HG03460 (cell line): ENCODE measurements around the gene CNGA3.
A peak's percentile ranks its signal among the peaks of the same experiment; 100 is the strongest.
"Not testable (repeated sequence)": the region's sequence is repeated elsewhere in the genome, so short reads cannot be mapped to it uniquely, and the experiment has no call there.

Experiments
- ATAC-seq: cut with Tn5 transposase; IDR thresholded peaks from one replicate; pipeline ENCODE4 v1.9.1; 2021; ENCODE audit not compliant: unreplicated experiment

The CNGA3 gene

GRCh38 chr2:98396745-98397355 is 50.6 kb downstream of the CNGA3 start:
- ATAC-seq, result no peak

- ATAC-seq, result no peak
Observed at GRCh38 chr2:98399140-98399539, 52.9 kb downstream of the CNGA3 start.

GRCh38 chr2:98403878-98404277 is 57.6 kb downstream of the CNGA3 start:
- ATAC-seq, result no peak

DNA sequence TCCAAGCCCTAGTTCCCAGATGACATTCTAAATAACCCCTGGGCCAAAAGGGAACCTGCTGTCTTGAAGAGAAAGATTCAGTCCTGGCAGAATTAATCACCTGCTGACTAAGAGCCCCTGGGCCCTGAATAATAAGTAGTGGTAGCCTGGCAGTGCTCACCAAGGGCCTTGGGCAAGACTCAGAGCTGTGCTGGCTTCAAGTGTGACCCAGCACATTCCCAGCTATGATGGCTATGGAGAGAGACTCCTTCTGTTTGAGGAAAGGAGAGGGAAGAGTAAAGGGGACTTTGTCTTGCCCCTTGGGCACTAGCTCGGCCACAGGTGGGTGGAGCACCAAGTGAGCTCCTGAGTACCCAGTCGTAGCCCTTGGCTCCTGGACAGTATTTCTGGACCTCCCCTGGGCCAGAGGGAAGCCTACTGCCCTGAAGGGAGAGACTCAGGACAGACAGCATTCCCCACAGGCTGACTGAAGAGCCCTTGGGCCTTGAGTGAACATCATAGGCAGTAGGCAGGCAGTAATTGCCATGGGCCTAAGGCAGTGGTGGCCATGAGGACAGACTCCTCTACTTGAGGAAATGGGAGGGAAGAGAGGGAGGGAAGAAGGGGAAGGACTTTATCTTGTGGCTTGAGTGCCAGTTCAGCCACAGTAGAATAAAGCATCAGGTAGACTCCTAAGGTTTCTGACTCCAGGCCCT is 58.4 kb downstream of the CNGA3 start:
- ATAC-seq, result no peak

DNA sequence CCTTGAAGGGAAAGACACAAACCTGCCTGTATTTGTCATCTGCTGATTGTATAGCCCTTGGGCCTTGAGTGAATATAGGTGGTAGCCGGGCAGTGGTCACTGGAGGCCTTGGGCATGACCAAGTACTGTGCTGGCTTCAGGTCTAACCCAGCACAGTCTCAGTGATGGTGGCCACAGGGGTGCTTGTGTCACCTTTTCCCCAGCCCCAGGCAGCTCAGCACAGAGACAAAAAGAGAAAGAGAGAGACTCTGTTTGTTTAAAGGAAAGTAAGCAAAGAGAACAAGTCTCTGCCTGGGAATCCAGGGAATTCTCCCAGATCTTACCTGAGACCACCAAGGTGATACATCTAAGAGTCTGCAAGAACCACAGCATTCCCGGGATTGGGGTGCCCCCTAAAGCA is 59.0 kb downstream of the CNGA3 start:
- no peak for ATAC-seq

GRCh38 chr2:98408155-98408554 is 61.9 kb downstream of the CNGA3 start:
- no peak for ATAC-seq

GRCh38 chr2:98412751-98413458 is 66.6 kb downstream of the CNGA3 start:
- ATAC-seq, result peak; percentile 68

DNA sequence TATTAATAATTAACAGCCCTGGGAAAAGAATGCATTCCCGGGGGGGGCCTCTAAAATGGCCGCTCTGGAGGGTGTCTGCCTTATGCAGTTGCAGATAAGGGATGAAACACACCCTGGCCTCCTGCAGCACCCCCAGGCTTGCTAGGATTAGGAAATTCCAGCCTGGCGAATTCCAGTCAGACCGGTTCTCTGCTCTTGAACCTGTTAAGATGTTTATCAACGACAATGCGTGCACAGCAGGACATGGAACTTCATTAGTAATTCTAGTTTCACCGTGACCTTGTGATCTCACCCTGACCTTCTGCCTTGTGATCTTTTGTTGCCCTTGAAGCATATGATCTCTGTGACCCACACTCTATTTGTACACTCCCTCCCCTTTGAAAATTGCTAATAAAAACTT is 68.0 kb downstream of the CNGA3 start:
- not testable (repeated sequence) for ATAC-seq

DNA sequence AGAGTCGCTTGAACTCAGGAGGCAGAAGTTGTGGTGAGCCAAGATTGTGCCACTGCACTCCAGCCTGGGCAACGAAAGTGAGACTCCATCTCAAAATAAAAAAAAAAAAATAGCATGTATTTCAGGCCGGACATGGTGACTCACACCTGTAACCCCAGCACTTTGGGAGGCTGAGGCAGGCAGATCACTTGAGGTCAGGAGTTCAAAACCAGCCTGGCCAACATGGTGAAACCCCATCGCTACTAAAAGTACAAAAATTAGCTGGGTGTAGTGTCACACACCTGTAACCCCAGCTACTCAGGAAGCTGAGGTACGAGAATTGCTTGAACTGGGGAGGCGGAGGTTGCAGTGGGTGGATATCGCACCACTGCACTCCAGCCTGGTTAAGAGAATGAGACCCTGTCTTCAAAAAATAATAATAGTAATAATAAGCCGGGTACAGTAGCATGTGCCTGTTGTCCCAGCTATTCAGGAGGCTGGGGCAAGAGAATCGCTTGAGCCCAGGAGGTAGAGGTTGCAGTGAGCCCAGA is 69.5 kb downstream of the CNGA3 start:
- ATAC-seq, result not testable (repeated sequence)

GRCh38 chr2:98416383-98417159 is 70.3 kb downstream of the CNGA3 start:
- ATAC-seq, result no peak

- no peak for ATAC-seq
Observed at GRCh38 chr2:98419544-98419943, 73.3 kb downstream of the CNGA3 start.

DNA sequence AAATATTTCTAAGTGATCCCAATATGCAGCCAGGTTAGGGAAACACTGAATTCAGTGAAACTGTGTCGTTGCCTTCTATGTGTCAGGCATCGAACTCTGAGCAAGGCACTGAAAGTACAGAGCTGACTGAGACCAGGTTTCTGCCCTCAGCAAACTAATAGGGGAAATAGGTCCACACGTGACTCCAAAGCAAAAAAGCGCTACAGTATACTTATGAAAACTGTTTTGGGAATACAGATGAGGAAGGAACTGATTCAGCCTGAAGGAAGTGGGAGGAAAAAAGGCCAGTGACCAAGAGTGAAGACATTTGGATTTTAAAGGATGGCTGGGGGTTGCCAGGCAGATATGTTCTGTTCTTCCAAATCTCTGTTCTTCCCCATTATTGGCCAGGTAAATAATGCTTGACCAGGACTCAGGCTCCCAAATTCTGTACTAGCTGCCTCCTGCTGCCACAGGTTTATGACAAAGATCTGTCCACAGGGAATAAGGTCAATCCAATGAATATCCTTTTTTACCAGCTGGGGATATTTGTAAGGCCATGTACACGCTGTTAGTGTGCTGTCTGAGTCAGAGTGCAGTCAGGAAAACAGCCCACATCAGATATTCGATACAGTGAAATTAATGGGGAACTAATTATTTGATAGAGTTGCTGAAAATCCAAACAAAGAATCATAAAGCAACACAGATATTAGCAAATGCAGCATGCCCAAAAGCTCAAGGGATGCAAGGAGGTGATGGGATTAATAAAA is 73.9 kb downstream of the CNGA3 start:
- ATAC-seq, result no peak

DNA sequence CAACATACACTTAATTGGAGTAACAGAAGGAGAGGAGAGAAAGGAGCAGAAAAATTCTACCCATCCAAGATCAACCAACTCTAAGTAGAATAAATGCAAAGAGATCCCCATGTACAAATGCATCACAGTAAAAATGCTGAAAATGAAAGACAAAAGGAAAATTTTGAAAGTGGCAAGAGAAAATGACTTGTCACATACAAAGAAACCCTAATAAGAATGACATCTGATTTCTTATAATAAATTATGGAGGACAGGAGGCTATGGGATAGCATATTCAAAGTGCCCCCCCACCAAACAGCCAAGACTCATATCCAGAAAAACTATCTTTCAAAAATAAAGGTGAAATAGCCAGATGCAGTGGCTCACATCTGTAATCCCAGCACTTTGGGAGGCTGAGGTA is 76.2 kb downstream of the CNGA3 start:
- no peak for ATAC-seq

- no peak for ATAC-seq
Observed at GRCh38 chr2:98426771-98427170, 80.5 kb downstream of the CNGA3 start.

DNA sequence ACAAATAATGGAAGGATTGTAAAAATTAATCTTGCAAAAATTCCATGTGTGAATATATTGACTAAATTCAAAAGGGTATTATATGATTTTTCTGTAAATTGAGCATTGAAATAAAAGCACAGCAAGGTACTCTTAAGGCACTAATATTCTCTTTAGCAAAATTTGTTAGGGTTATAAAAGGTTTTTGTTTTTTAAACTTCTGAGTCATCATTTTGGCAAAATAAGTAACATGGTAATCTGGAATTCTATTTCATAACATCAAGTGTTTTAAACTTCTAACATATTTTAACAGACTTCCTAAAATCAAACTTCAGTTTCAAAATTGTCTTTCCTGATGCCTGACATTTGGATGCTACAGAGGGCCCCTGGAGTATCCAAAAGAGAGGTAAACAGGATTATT is 85.9 kb downstream of the CNGA3 start:
- ATAC-seq, result no peak

- ATAC-seq, result no peak
Observed at GRCh38 chr2:98433363-98433964, 87.2 kb downstream of the CNGA3 start.

DNA sequence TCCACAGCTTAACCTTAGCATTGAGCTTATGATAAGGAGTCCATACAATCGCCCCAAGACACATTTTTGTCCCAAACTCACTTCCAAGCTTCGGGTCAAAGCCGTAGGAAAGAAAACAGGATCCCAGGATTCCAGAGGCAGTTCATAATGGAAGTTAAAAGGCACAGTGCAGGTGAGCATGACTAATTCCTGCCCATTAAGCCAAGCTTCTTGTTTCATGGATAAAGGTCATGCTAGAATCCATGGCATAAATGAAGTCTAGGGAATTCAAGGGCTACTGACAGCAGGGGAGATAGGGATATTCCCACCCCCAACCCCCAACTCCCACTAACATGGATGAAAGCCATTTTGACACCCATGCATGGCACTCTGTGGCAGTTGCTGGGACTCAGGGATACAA is 88.2 kb downstream of the CNGA3 start:
- ATAC-seq, result no peak

GRCh38 chr2:98435670-98436069 is 89.4 kb downstream of the CNGA3 start:
- ATAC-seq, result not testable (repeated sequence)

- ATAC-seq, result no peak
Observed at GRCh38 chr2:98436734-98437133, 90.5 kb downstream of the CNGA3 start.
